Gastrocnemius medialis (tissue), 4 donors: ENCODE measurements around the gene TMEM236.

ENCODE experiments used
- POLR2A ChIP-seq, 2 donors: fragments of 450-650 bp; IDR thresholded peaks; one replicate each; pipeline ENCODE4 v1.6.1; 2017; ENCODE audit warnings: antibody characterized with exemption in 2 of 2, mild to moderate bottlenecking in 2 of 2, moderate library complexity in 2 of 2
- TF ChIP-seq, protein P1 (sequence below), 5 experiments: fragments of 450-650 bp in 3 of 5; fragments of 200-600 bp in 2 of 5; sonication (generic) in 2 of 5; IDR thresholded peaks in 4 of 5; conservative IDR thresholded peaks in 1 of 5; 1 replicate in 4 of 5; 2 replicates in 1 of 5; pipeline ENCODE4 v1.5.1; 2016 to 2019; ENCODE audit warnings: antibody characterized with exemption in 5 of 5, mild to moderate bottlenecking in 3 of 5, moderate library complexity in 3 of 5

DNA sequence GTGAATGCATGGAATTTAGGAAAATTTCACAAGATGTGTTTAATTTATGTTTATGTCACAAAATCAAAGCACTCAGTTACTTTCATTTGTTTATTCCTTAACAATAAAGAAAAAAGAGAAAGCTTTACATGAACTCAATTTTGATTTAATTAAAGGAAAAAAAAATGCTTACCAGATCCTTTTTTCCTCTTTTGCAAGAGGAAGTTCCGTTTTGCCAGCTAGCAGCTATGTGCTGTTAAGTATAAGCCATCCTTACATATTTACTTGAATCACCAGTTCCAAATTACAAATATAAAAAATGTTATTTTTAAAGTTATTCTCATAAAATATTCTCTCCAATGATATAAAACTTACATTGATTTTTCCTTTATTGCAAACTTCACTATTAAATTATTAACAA lies 69.9 kb downstream of the TMEM236 start:
- TF ChIP-seq, protein P1, sequence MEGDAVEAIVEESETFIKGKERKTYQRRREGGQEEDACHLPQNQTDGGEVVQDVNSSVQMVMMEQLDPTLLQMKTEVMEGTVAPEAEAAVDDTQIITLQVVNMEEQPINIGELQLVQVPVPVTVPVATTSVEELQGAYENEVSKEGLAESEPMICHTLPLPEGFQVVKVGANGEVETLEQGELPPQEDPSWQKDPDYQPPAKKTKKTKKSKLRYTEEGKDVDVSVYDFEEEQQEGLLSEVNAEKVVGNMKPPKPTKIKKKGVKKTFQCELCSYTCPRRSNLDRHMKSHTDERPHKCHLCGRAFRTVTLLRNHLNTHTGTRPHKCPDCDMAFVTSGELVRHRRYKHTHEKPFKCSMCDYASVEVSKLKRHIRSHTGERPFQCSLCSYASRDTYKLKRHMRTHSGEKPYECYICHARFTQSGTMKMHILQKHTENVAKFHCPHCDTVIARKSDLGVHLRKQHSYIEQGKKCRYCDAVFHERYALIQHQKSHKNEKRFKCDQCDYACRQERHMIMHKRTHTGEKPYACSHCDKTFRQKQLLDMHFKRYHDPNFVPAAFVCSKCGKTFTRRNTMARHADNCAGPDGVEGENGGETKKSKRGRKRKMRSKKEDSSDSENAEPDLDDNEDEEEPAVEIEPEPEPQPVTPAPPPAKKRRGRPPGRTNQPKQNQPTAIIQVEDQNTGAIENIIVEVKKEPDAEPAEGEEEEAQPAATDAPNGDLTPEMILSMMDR (IDR thresholded peaks at IDR 0.05 in 4 of 5, conservative IDR thresholded peaks at IDR 0.05 in 1 of 5), result no peak
- TF ChIP-seq POLR2A (IDR thresholded peaks at IDR 0.05), result no peak
